DOHH2 (cell line): ENCODE data around the gene TTC3.

ENCODE experiments used
- H3F3A ChIP-seq: fragments of 200-600 bp; sonication (generic), shearing (Covaris generic); 2 replicates; pipeline ENCODE4 v1.6.0; 2016; ENCODE audit warnings: antibody characterized with exemption, mild to moderate bottlenecking; ENCODE audit not compliant: control insufficient read depth, insufficient read depth
- H3K27ac ChIP-seq: fragments of 200-600 bp; sonication (generic); 2 replicates; pipeline ENCODE4 v1.5.1; 2014; ENCODE audit warnings: low read depth, mild to moderate bottlenecking, low read length, moderate library complexity
- H3K27me3 ChIP-seq: fragments of 200-600 bp; sonication (generic); 2 replicates; pipeline ENCODE4 v1.6.1; 2014; ENCODE audit warnings: mild to moderate bottlenecking, low read length, mixed read lengths; ENCODE audit not compliant: control insufficient read depth
- H3K36me3 ChIP-seq: fragments of 200-600 bp; sonication (generic); 2 replicates; pipeline ENCODE4 v1.6.1; 2014; ENCODE audit warnings: mild to moderate bottlenecking, low read length, moderate library complexity, mixed read lengths; ENCODE audit not compliant: control insufficient read depth
- H3K4me1 ChIP-seq: fragments of 200-600 bp; sonication (generic); 2 replicates; pipeline ENCODE4 v1.6.1; 2014; ENCODE audit warnings: mild to moderate bottlenecking, low read length, mixed read lengths; ENCODE audit not compliant: control insufficient read depth
- H3K4me2 ChIP-seq: fragments of 200-600 bp; sonication (generic); 2 replicates; pipeline ENCODE4 v1.6.0; 2014; ENCODE audit warnings: mild to moderate bottlenecking, low read length, moderate library complexity
- H3K4me3 ChIP-seq: fragments of 200-600 bp; sonication (generic); 2 replicates; pipeline ENCODE4 v1.5.1; 2014; ENCODE audit warnings: mild to moderate bottlenecking, low read length, mixed read lengths
- H3K79me2 ChIP-seq: fragments of 200-600 bp; sonication (generic); 2 replicates; pipeline ENCODE4 v1.6.1; 2014; ENCODE audit warnings: mild to moderate bottlenecking, low read length, mixed read lengths; ENCODE audit not compliant: control insufficient read depth
- H3K9me2 ChIP-seq: fragments of 200-600 bp; sonication (generic); replicated peaks from 2 replicates; pipeline ENCODE4 v1.6.1; 2014; ENCODE audit warnings: mild to moderate bottlenecking, low read length, mixed read lengths; ENCODE audit not compliant: control insufficient read depth
- H3K9me3 ChIP-seq: fragments of 200-600 bp; sonication (generic); 2 replicates; pipeline ENCODE4 v1.6.1; 2014; ENCODE audit warnings: antibody characterized with exemption, low read length, mixed read lengths; ENCODE audit not compliant: control insufficient read depth, insufficient read depth
- H4K20me1 ChIP-seq: fragments of 200-600 bp; sonication (generic); 2 replicates; pipeline ENCODE4 v1.6.0; 2014; ENCODE audit warnings: low read depth, mild to moderate bottlenecking, antibody characterized with exemption, low read length, moderate library complexity; ENCODE audit not compliant: control insufficient read depth, insufficient read depth
- EZH2phosphoT487 ChIP-seq: fragments of 200-600 bp; sonication (generic); IDR thresholded peaks from 2 replicates; pipeline ENCODE4 v1.6.1; 2017; ENCODE audit warnings: borderline replicate concordance, mild to moderate bottlenecking, antibody characterized with exemption, low read length, moderate library complexity, mixed read lengths
- TF ChIP-seq, protein P1 (sequence below): fragments of 200-600 bp; sonication (generic); IDR thresholded peaks from one replicate; pipeline ENCODE4 v1.5.1; 2014; ENCODE audit warnings: antibody characterized with exemption, mild to moderate bottlenecking, low read depth, low read length; ENCODE audit not compliant: poor library complexity, severe bottlenecking

TTC3 gene

DNA sequence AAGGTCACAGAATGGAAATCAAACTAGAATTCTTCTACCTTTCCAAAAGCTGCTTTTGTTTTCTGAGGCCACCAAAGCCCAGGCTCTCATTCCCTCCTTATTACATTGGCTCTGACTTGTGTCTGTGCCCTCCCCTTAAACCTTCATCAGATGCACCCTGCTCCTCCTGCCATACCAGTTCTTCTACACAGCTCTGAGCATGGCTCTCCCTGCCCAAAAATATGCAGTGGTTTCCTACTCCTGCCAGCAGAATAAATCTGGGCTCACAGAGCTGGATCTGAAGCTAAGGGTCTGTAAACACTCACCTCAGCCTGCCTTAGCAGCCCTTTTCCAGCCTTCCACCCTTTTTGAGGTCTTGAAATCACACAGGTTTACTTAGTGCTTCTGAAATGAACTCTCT, 55.0 kb downstream of the TTC3 start:
- Histone ChIP-seq H3K4me2 (no peak overlapping the region), H3K36me3 (peaks cover 43% of the 10 kb centered on the region), H3K9me2 (no peaks in the 10 kb centered on the region)

DNA sequence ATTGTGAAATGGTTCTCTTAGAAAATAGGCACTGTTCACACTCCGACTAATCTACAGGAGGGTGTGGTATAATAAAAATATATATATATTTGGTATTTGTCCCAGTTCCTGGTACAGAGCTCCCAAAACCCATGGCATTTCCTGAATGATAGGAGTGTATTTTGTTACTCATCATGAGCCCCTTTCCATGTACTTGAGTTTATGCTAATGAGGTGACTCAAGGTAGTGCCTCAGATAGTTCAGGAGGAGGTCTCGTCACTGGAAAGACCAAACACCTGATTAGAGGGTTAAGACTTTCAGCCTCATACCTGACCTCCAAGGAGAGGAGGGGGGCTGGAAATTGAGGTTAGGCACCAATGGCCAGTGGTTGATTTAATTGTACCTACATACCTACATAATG, 57.9 kb downstream of the TTC3 start:
- H3K9me3 ChIP-seq, result no peaks in the 10 kb centered on the region
- no peaks in the 10 kb centered on the region for H3K4me1 ChIP-seq
- H3F3A ChIP-seq, result no peaks in the 10 kb centered on the region
- H3K27ac ChIP-seq, result no peak overlapping the region
- TF ChIP-seq, protein P1, sequence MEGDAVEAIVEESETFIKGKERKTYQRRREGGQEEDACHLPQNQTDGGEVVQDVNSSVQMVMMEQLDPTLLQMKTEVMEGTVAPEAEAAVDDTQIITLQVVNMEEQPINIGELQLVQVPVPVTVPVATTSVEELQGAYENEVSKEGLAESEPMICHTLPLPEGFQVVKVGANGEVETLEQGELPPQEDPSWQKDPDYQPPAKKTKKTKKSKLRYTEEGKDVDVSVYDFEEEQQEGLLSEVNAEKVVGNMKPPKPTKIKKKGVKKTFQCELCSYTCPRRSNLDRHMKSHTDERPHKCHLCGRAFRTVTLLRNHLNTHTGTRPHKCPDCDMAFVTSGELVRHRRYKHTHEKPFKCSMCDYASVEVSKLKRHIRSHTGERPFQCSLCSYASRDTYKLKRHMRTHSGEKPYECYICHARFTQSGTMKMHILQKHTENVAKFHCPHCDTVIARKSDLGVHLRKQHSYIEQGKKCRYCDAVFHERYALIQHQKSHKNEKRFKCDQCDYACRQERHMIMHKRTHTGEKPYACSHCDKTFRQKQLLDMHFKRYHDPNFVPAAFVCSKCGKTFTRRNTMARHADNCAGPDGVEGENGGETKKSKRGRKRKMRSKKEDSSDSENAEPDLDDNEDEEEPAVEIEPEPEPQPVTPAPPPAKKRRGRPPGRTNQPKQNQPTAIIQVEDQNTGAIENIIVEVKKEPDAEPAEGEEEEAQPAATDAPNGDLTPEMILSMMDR, result no peak
- no peak for TF ChIP-seq EZH2phosphoT487
- no peak overlapping the region for H3K4me3 ChIP-seq
- H4K20me1 ChIP-seq, result no peaks in the 10 kb centered on the region
- peaks cover 60% of the 10 kb centered on the region for H3K36me3 ChIP-seq
- no peaks in the 10 kb centered on the region for H3K27me3 ChIP-seq
- no peak overlapping the region for H3K4me2 ChIP-seq
- no peaks in the 10 kb centered on the region for H3K79me2 ChIP-seq
- no peaks in the 10 kb centered on the region for H3K9me2 ChIP-seq

More for the DNA sequence above, 55.0 kb downstream of the TTC3 start:
- TF ChIP-seq, protein P1, result no peak
- TF ChIP-seq EZH2phosphoT487, result no peak
- Histone ChIP-seq H3K4me3 (no peak overlapping the region), H4K20me1 (no peaks in the 10 kb centered on the region), H3K4me1 (no peaks in the 10 kb centered on the region), H3K27me3 (no peaks in the 10 kb centered on the region), H3K27ac (no peak overlapping the region), H3K79me2 (no peaks in the 10 kb centered on the region), H3F3A (no peaks in the 10 kb centered on the region), H3K9me3 (no peaks in the 10 kb centered on the region)

DNA sequence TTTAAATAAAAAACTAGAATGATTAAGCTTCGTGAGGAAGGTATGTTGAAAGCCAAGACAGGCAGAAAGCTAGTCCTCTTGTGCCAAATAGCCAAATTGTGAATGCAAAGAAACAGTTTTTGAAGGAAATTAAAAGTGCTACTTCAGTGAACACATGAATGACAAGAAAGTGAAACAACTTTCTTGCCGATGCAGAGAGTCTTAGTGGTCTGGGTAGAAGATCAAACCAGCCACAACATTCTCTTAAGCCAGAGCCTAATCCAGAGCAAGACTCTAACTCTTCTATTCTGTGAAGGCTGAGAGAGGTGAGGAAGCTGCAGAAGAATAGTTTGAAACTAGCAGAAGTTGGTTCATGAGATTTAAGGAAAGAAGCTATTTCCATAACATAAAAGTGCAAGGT, 63.2 kb downstream of the TTC3 start:
- no peaks in the 10 kb centered on the region for H4K20me1 ChIP-seq
- TF ChIP-seq, protein P1, result no peak
- no peak for TF ChIP-seq EZH2phosphoT487
- no peaks in the 10 kb centered on the region for H3K79me2 ChIP-seq
- H3K27ac ChIP-seq, result no peak overlapping the region
- H3F3A ChIP-seq, result no peaks in the 10 kb centered on the region
- H3K9me2 ChIP-seq, result no peaks in the 10 kb centered on the region
- H3K4me3 ChIP-seq, result no peak overlapping the region
- H3K36me3 ChIP-seq, result peaks cover 76% of the 10 kb centered on the region
- no peak overlapping the region for H3K4me2 ChIP-seq
- no peaks in the 10 kb centered on the region for H3K9me3 ChIP-seq
- no peaks in the 10 kb centered on the region for H3K27me3 ChIP-seq
- no peaks in the 10 kb centered on the region for H3K4me1 ChIP-seq

DNA sequence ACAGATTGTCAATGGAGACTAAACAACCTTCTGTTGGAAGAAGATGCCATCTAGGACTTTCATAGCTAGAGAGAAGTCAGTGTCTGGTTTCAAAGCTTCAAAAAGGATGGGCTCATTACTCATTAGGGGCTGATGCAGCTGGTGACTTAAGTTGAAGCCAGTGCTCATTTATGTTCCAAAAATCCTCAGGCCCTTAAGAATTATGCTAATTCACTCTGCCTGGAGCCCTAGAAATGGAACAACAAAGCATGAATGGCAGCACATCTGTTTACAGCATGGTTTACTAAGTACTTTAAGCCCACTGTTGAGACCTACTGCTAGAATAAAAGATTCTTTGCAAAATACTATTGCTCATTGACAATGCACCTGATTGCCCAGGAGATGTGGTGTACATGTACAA, 63.7 kb downstream of the TTC3 start:
- Histone ChIP-seq H3K27ac (no peak overlapping the region), H3K4me2 (no peak overlapping the region), H3K79me2 (no peaks in the 10 kb centered on the region), H4K20me1 (no peaks in the 10 kb centered on the region), H3K4me1 (no peaks in the 10 kb centered on the region), H3K9me3 (no peaks in the 10 kb centered on the region), H3K9me2 (no peaks in the 10 kb centered on the region), H3K4me3 (no peak overlapping the region), H3K36me3 (peaks cover 72% of the 10 kb centered on the region), H3F3A (no peaks in the 10 kb centered on the region), H3K27me3 (no peaks in the 10 kb centered on the region)
- no peak for TF ChIP-seq EZH2phosphoT487
- TF ChIP-seq, protein P1, result no peak
